Esophagus squamous epithelium (tissue), 4 donors: ENCODE measurements around the gene RAB35.

Experiments
- CTCF ChIP-seq, 6 experiments: fragments of 450-650 bp in 4 of 6; fragments of 200-600 bp in 2 of 6; sonication (generic) in 2 of 6; IDR thresholded peaks; one replicate each; pipeline ENCODE4 v1.5.1; 2016 to 2019; ENCODE audit warnings: antibody characterized with exemption in 6 of 6, mild to moderate bottlenecking in 4 of 6, moderate library complexity in 4 of 6
- POLR2A ChIP-seq, 4 donors: fragments of 450-650 bp; IDR thresholded peaks; one replicate each; pipeline ENCODE4 v1.6.1; 2017; ENCODE audit warnings: antibody characterized with exemption in 4 of 4, mild to moderate bottlenecking in 4 of 4, moderate library complexity in 3 of 4

DNA sequence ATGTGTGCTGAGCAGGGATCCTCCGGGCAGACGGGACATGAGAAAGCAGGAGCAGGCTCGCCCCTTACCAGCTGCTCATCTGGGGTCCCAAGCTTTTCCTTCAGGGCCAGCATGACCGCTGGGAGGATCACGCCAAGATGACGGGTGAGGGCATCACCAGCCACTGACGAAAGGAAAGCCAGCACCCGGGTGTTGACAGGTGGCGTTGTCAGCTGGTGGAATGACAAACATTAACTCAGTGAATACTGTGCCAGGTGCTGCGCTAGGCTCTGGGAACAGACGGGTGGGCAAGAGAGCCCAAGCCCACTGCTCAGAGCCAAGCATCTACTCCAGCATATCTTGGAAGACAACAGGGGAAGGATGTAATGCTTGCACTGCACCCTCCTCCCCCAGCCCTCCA lies 21.3 kb upstream of the RAB35 start:
- TF ChIP-seq CTCF (IDR thresholded peaks at IDR 0.05) (no peak), POLR2A (IDR thresholded peaks at IDR 0.05) (no peak)
